IMR-90 (cell line): ENCODE data around the gene CDH23. TPM values are rescaled to one million over a fixed set of nuclear protein-coding genes. Genes with fewer than 3 reads are reported as not detected.

Experiments
- ATAC-seq: fragments of 200-7000 bp; cut with Tn5 transposase; 2 replicates; pipeline ENCODE4 v1.9.1; 2020; ENCODE audit warnings: low read depth, mild to moderate bottlenecking, moderate library complexity
- BruUV-seq: library from RNA; stranded (reverse); fragments of 400-500 nt; replicated peaks from 2 replicates; lab custom pipeline; 2021; lab: Mats Ljungman, UMichigan
- CTCF ChIA-PET: fragments of 300-600 bp; formaldehyde crosslinking; extraction: SDS; loops from one replicate; lab custom pipeline; 2021; ENCODE audit warnings: antibody characterized with exemption; lab: Yijun Ruan, JAX
- POLR2A ChIA-PET: fragments of 300-600 bp; sonication (Branson Sonifier 250); formaldehyde crosslinking; loops from one replicate; lab custom pipeline; 2022; ENCODE audit warnings: antibody characterized with exemption; ENCODE audit not compliant: unreplicated experiment; lab: Charles Lee
- DNase-seq: peaks from one replicate; pipeline ENCODE4 v3.0.0; 2013
- H2AFZ ChIP-seq: replicated peaks from 2 replicates; pipeline ENCODE3; 2013; ENCODE audit warnings: low read length, mild to moderate bottlenecking; ENCODE audit not compliant: poor library complexity
- H2AK5ac ChIP-seq: 2 replicates; pipeline ENCODE4 v1.6.1; 2013; ENCODE audit warnings: low read depth, low read length, inconsistent platforms
- H2AK9ac ChIP-seq: replicated peaks from 2 replicates; pipeline ENCODE3; 2013; ENCODE audit warnings: mild to moderate bottlenecking, low read depth, low read length, moderate library complexity; ENCODE audit not compliant: poor library complexity
- H2BK120ac ChIP-seq: 2 replicates; pipeline ENCODE4 v1.6.1; 2013; ENCODE audit warnings: low read depth, low read length, inconsistent platforms
- H2BK15ac ChIP-seq: 3 replicates; pipeline ENCODE4 v1.6.1; 2013; ENCODE audit warnings: low read depth, low read length, inconsistent platforms
- H2BK20ac ChIP-seq: 2 replicates; pipeline ENCODE4 v1.6.1; 2013; ENCODE audit warnings: low read depth, mild to moderate bottlenecking, inconsistent platforms, low read length, moderate library complexity
- H2BK5ac ChIP-seq: 2 replicates; pipeline ENCODE4 v1.6.1; 2013; ENCODE audit warnings: mild to moderate bottlenecking, low read depth, low read length, inconsistent platforms; ENCODE audit not compliant: poor library complexity, severe bottlenecking
- H3K14ac ChIP-seq: replicated peaks from 2 replicates; pipeline ENCODE4 v1.6.1; 2013; ENCODE audit warnings: low read depth, low read length, inconsistent platforms
- H3K18ac ChIP-seq: 2 replicates; pipeline ENCODE4 v1.6.1; 2013; ENCODE audit warnings: low read depth, low read length, control low read depth
- H3K23ac ChIP-seq: 2 replicates; pipeline ENCODE4 v1.6.1; 2013; ENCODE audit warnings: low read depth, low read length, inconsistent platforms
- H3K27ac ChIP-seq: 2 replicates; pipeline ENCODE4 v1.5.1; 2013; ENCODE audit warnings: mild to moderate bottlenecking, control low read depth, low read length; ENCODE audit not compliant: insufficient read depth
- H3K27me3 ChIP-seq: 2 replicates; pipeline ENCODE4 v1.6.1; 2013; ENCODE audit warnings: low read length; ENCODE audit not compliant: control insufficient read depth, insufficient read depth
- H3K36me3 ChIP-seq: 2 replicates; pipeline ENCODE4 v1.6.1; 2013; ENCODE audit warnings: low read length, mixed read lengths; ENCODE audit not compliant: control insufficient read depth, insufficient read depth
- H3K4ac ChIP-seq: 2 replicates; pipeline ENCODE4 v1.6.1; 2013; ENCODE audit warnings: low read depth, low read length, inconsistent platforms
- H3K4me1 ChIP-seq: 2 replicates; pipeline ENCODE4 v1.6.1; 2013; ENCODE audit warnings: low read length, mixed read lengths; ENCODE audit not compliant: control insufficient read depth, insufficient read depth
- H3K4me2 ChIP-seq: 2 replicates; pipeline ENCODE4 v1.6.1; 2013; ENCODE audit warnings: low read depth, mild to moderate bottlenecking, control low read depth, low read length, moderate library complexity
- H3K4me3 ChIP-seq: 2 replicates; pipeline ENCODE4 v1.5.1; 2013; ENCODE audit warnings: low read depth, mild to moderate bottlenecking, control low read depth, low read length, moderate library complexity; ENCODE audit not compliant: insufficient read depth
- H3K56ac ChIP-seq: 2 replicates; pipeline ENCODE4 v1.6.1; 2013; ENCODE audit warnings: low read length, inconsistent platforms; ENCODE audit not compliant: insufficient read depth; ENCODE audit errors: extremely low read depth
- H3K79me1 ChIP-seq, 2 experiments: 2 replicates each; pipeline ENCODE4 v1.6.1; 2013; ENCODE audit warnings: low read length in 2 of 2, inconsistent platforms in 1 of 2, low read depth in 1 of 2
- H3K9ac ChIP-seq: 2 replicates; pipeline ENCODE4 v1.6.1; 2013; ENCODE audit warnings: low read depth, low read length, control low read depth
- H3K9me1 ChIP-seq: 2 replicates; pipeline ENCODE4 v1.6.1; 2013; ENCODE audit warnings: low read length, inconsistent platforms; ENCODE audit not compliant: insufficient read depth
- H3K9me3 ChIP-seq: 2 replicates; pipeline ENCODE4 v1.6.1; 2013; ENCODE audit warnings: low read length; ENCODE audit not compliant: control insufficient read depth, insufficient read depth
- H4K20me1 ChIP-seq: 2 replicates; pipeline ENCODE4 v1.6.1; 2013; ENCODE audit warnings: low read length, inconsistent platforms; ENCODE audit not compliant: insufficient read depth
- H4K5ac ChIP-seq: 2 replicates; pipeline ENCODE4 v1.6.1; 2013; ENCODE audit warnings: mild to moderate bottlenecking, low read depth, low read length, control low read depth
- H4K8ac ChIP-seq, 2 experiments: 2 replicates each; pipeline ENCODE4 v1.6.1; 2013; ENCODE audit warnings: low read depth in 2 of 2, low read length in 2 of 2, control low read depth in 1 of 2, inconsistent platforms in 1 of 2
- H4K91ac ChIP-seq: 2 replicates; pipeline ENCODE4 v1.6.1; 2013; ENCODE audit warnings: low read depth, low read length, inconsistent platforms; ENCODE audit not compliant: insufficient read depth
- BHLHE40 ChIP-seq: fragments of 150-350 bp; IDR thresholded peaks from 2 replicates; pipeline ENCODE4 v1.6.1; 2016; ENCODE audit warnings: mild to moderate bottlenecking, low read depth, low read length
- MAZ ChIP-seq: IDR thresholded peaks from 2 replicates; pipeline ENCODE4 v1.6.1; 2012; ENCODE audit warnings: low read depth, mild to moderate bottlenecking, low read length, improper control_type of control experiment, moderate library complexity, borderline replicate concordance
- MXI1 ChIP-seq: IDR thresholded peaks from 2 replicates; pipeline ENCODE4 v1.6.1; 2012; ENCODE audit warnings: low read depth, mild to moderate bottlenecking, low read length, moderate library complexity, borderline replicate concordance
- RCOR1 ChIP-seq: IDR thresholded peaks from 2 replicates; pipeline ENCODE4 v1.6.1; 2012; ENCODE audit warnings: mild to moderate bottlenecking, low read length, improper control_type of control experiment; ENCODE audit not compliant: insufficient replicate concordance
- WGBS, 2 experiments: methylation state at CpG; one replicate each; pipeline versions ENCODE4 v1.1.5 to v1.1.7; 2013; ENCODE audit warnings: missing lambda C conversion rate in 2 of 2; ENCODE audit not compliant: insufficient read length in 1 of 2; ENCODE audit errors: extremely low coverage in 2 of 2; 5-methylcytosine and 5-hydroxymethylcytosine counted together
- dilution Hi-C: fragments of 300-500 bp; cut with HindIII; formaldehyde crosslinking; loops from one replicate; pipeline ENCODE4 v1.14.3; 2018; ENCODE audit warnings: low sequenced_read_pairs; ENCODE audit not compliant: unreplicated experiment
- in situ Hi-C: fragments of 300-500 bp; cut with MboI; formaldehyde crosslinking; loops from 3 replicates; pipeline ENCODE4 v1.14.3; 2019; ENCODE audit warnings: low sequenced_read_pairs, inconsistent platforms, mixed read lengths
- intact Hi-C: fragments of 100-400 bp; cut with micrococcal nuclease; formaldehyde crosslinking; loops from 2 replicates; pipeline ENCODE4 v1.10.0; 2022
- polyA plus RNA-seq, 3 experiments: library from polyadenylated mRNA; depleted of rRNA; stranded (reverse); fragments of >200 nt; gene quantifications; 2 replicates each; pipeline ENCODE4 v1.2.3, GENCODE V29; 2012; ENCODE audit warnings: low replicate concordance in 1 of 3
- total RNA-seq: library from RNA; depleted of rRNA; stranded (reverse); fragments of >200 nt; gene quantifications from 2 replicates; pipeline ENCODE4 v1.2.3, GENCODE V29; 2012
- TF ChIP-seq, protein P1 (sequence below): fragments of 150-350 bp; IDR thresholded peaks from 2 replicates; pipeline ENCODE4 v1.6.1; 2016; ENCODE audit warnings: low read depth, mild to moderate bottlenecking, low read length, moderate library complexity, borderline replicate concordance
- TF ChIP-seq, protein P2 (sequence below): fragments of 150-350 bp; IDR thresholded peaks from 2 replicates; pipeline ENCODE4 v1.6.1; 2017; ENCODE audit warnings: mild to moderate bottlenecking, antibody characterized with exemption, low read length, low read depth

CDH23 gene
- total and polyA plus RNA-seq, 2 of the 4 experiments (the other 2 are of a cell fraction): under 0.01 to 0.03 TPM

DNA sequence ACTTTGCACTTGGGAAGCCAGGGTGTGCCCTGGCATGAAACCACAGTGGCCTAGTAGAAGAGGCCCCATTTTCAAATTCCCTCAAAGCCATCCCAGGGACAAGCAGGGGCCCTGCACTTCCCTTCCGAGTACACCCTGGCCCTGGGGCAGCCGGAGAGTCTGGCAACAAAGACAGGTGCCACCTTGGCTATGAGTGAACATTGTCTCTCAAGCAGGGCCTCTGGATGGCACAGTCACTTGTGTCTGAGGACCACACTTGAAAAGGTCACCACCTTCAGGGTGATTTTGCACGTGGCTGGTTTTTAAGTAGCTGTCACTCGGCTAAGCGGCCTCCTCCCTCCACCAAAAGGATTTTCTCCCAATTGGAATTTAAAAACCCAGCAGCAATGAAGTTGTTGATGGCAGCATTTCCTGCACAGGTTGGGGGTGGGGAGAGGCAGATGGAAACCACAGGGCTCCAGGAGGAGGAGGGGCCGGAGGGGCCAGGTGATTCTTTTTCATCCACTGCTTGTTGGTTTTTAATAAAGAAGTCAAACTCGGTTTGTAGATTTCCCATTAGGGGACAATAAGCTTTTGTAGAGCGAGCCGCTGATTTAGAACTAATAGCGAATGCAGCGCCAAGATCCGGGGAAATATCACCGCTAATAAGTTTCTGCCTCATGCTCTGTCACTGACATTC lies 289.0 kb downstream of the CDH23 start:
- WGBS, 2 experiments: 62% methylated on average over 6 of the region's 13 CpGs; no CpG with 5 or more reads in 1 of the 2 experiments
- H3K56ac ChIP-seq: no peak overlapping the region
- ChIA-PET CTCF (no interaction called here), POLR2A (no interaction called here)
- H3K9me1 ChIP-seq: no peaks in the 10 kb centered on the region
- DNase-seq: no peak
- H3K79me1 ChIP-seq: no peaks in the 10 kb centered on the region
- no peaks in the 10 kb centered on the region for H3K4me1 ChIP-seq
- no peak overlapping the region for H2BK15ac ChIP-seq
- H2AK5ac ChIP-seq: no peak overlapping the region
- H4K91ac ChIP-seq: no peak overlapping the region
- H4K20me1 ChIP-seq: no peaks in the 10 kb centered on the region
- H3K27me3 ChIP-seq: peaks cover 46% of the 10 kb centered on the region
- no TSS peak for BruUV-seq
- no peak overlapping the region for H2AFZ ChIP-seq
- no peak overlapping the region for H3K18ac ChIP-seq
- no peak overlapping the region for H2BK120ac ChIP-seq
- no peak overlapping the region for H3K23ac ChIP-seq
- H2AK9ac ChIP-seq: no peak overlapping the region
- no peak overlapping the region for H3K9ac ChIP-seq
- H2BK20ac ChIP-seq: no peak overlapping the region
- no peak overlapping the region for H3K14ac ChIP-seq
- H3K36me3 ChIP-seq: no peaks in the 10 kb centered on the region
- no peak for ATAC-seq
- H3K4me3 ChIP-seq: no peak overlapping the region
- intact Hi-C loops: no loop called here
- TF ChIP-seq, protein P1, sequence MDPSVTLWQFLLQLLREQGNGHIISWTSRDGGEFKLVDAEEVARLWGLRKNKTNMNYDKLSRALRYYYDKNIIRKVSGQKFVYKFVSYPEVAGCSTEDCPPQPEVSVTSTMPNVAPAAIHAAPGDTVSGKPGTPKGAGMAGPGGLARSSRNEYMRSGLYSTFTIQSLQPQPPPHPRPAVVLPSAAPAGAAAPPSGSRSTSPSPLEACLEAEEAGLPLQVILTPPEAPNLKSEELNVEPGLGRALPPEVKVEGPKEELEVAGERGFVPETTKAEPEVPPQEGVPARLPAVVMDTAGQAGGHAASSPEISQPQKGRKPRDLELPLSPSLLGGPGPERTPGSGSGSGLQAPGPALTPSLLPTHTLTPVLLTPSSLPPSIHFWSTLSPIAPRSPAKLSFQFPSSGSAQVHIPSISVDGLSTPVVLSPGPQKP: no peak
- TF ChIP-seq MAZ: no peak
- no peak for TF ChIP-seq BHLHE40
- TF ChIP-seq, protein P2, sequence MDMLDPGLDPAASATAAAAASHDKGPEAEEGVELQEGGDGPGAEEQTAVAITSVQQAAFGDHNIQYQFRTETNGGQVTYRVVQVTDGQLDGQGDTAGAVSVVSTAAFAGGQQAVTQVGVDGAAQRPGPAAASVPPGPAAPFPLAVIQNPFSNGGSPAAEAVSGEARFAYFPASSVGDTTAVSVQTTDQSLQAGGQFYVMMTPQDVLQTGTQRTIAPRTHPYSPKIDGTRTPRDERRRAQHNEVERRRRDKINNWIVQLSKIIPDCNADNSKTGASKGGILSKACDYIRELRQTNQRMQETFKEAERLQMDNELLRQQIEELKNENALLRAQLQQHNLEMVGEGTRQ: no peak
- no peak for TF ChIP-seq RCOR1
- no peak for TF ChIP-seq MXI1
- no peak overlapping the region for H3K27ac ChIP-seq
- H3K9me3 ChIP-seq: no peaks in the 10 kb centered on the region
- no peak overlapping the region for H2BK5ac ChIP-seq
- H3K4me2 ChIP-seq: no peak overlapping the region
- no peak overlapping the region for H4K8ac ChIP-seq
- in situ Hi-C loops: no loop called here
- dilution Hi-C loops: no loop called here
- H4K5ac ChIP-seq: no peak overlapping the region
- no peak overlapping the region for H3K4ac ChIP-seq
